ENCODE results near the gene COL18A1.

- no peak for TF ChIP-seq GLIS3 (CRISPR knock-in tag; IDR thresholded peaks at IDR 0.05)
- TF ChIP-seq PATZ1 (CRISPR knock-in tag; IDR thresholded peaks at IDR 0.05; ENCODE audit: borderline replicate concordance), result no peak
- TF ChIP-seq PPARA (CRISPR knock-in tag; IDR thresholded peaks at IDR 0.05; ENCODE audit: borderline replicate concordance), result no peak
Measured at GRCh38 chr21:45484318-45484717, 79.4 kb downstream of the COL18A1 start.
